Parathyroid adenoma (tissue), 2 donors: ENCODE results near the gene DYRK4.

Experiments
- H2AFZ ChIP-seq: fragments of 300-600 bp; sonication (generic); one replicate; pipeline ENCODE4 v1.7.0; 2017; ENCODE audit warnings: antibody characterized with exemption, mild to moderate bottlenecking
- H3K27ac ChIP-seq: fragments of 300-600 bp; sonication (generic); one replicate; pipeline ENCODE4 v1.7.0; 2017
- H3K27me3 ChIP-seq: fragments of 300-600 bp; sonication (generic); one replicate; pipeline ENCODE4 v1.7.0; 2017; ENCODE audit warnings: low read length; ENCODE audit not compliant: control insufficient read depth, insufficient read depth
- H3K36me3 ChIP-seq: fragments of 300-600 bp; sonication (generic); one replicate; pipeline ENCODE4 v1.7.0; 2017; ENCODE audit warnings: low read length; ENCODE audit not compliant: control insufficient read depth, insufficient read depth
- H3K4me1 ChIP-seq: fragments of 300-600 bp; sonication (generic); one replicate; pipeline ENCODE4 v1.7.0; 2017; ENCODE audit warnings: control low read depth
- H3K4me2 ChIP-seq: fragments of 300-600 bp; sonication (generic); one replicate; pipeline ENCODE4 v1.7.0; 2017; ENCODE audit warnings: low read length
- H3K4me3 ChIP-seq: fragments of 300-600 bp; sonication (generic); one replicate; pipeline ENCODE4 v1.7.0; 2017; ENCODE audit warnings: low read depth, low read length
- H3K79me2 ChIP-seq: fragments of 300-600 bp; sonication (generic); one replicate; pipeline ENCODE4 v1.7.0; 2017; ENCODE audit warnings: control low read depth
- H3K9ac ChIP-seq: fragments of 300-600 bp; sonication (generic); one replicate; pipeline ENCODE4 v1.7.0; 2017; ENCODE audit warnings: mild to moderate bottlenecking
- H3K9me3 ChIP-seq: fragments of 300-600 bp; sonication (generic); one replicate; pipeline ENCODE4 v1.7.0; 2017; ENCODE audit warnings: low read length; ENCODE audit not compliant: control insufficient read depth
- CTCF ChIP-seq: fragments of 300-600 bp; sonication (generic); IDR thresholded peaks from one replicate; pipeline ENCODE4 v1.7.0; 2017; ENCODE audit warnings: antibody characterized with exemption, mild to moderate bottlenecking
- donor health status: primary hyperparathyroidism.

Gene DYRK4

GRCh38 chr12:4539167-4539870, 22.7 kb upstream of the DYRK4 start:
- H3K4me1 ChIP-seq: peaks cover 3% of the 10 kb centered on the region
- H3K4me3 ChIP-seq: peak overlapping the region; percentile 94
- no peak overlapping the region for H3K27ac ChIP-seq
- H3K27me3 ChIP-seq: no peaks in the 10 kb centered on the region
- no peaks in the 10 kb centered on the region for H3K9me3 ChIP-seq
- H3K79me2 ChIP-seq: no peaks in the 10 kb centered on the region
- H2AFZ ChIP-seq: peak overlapping the region; percentile 83
- TF ChIP-seq CTCF: no peak
- no peaks in the 10 kb centered on the region for H3K36me3 ChIP-seq
- no peak overlapping the region for H3K9ac ChIP-seq
- H3K4me2 ChIP-seq: peak overlapping the region; percentile 97

- Histone ChIP-seq H2AFZ (no peak overlapping the region), H3K9ac (no peak overlapping the region), H3K27me3 (no peaks in the 10 kb centered on the region), H3K79me2 (no peaks in the 10 kb centered on the region), H3K36me3 (no peaks in the 10 kb centered on the region), H3K4me3 (no peak overlapping the region), H3K27ac (no peak overlapping the region), H3K9me3 (no peaks in the 10 kb centered on the region), H3K4me2 (no peak overlapping the region), H3K4me1 (peaks cover 3% of the 10 kb centered on the region)
- TF ChIP-seq CTCF: no peak
Measured at GRCh38 chr12:4540170-4540569, 21.8 kb upstream of the DYRK4 start.

- Histone ChIP-seq H2AFZ (no peak overlapping the region), H3K4me2 (no peak overlapping the region), H3K4me1 (peaks cover 3% of the 10 kb centered on the region), H3K79me2 (no peaks in the 10 kb centered on the region), H3K27ac (no peak overlapping the region), H3K9me3 (no peaks in the 10 kb centered on the region), H3K4me3 (no peak overlapping the region), H3K27me3 (no peaks in the 10 kb centered on the region), H3K9ac (no peak overlapping the region), H3K36me3 (no peaks in the 10 kb centered on the region)
- no peak for TF ChIP-seq CTCF
Measured at GRCh38 chr12:4540638-4541037, 21.4 kb upstream of the DYRK4 start.

GRCh38 chr12:4545195-4545594, 16.8 kb upstream of the DYRK4 start:
- Histone ChIP-seq H3K4me2 (no peak overlapping the region), H3K36me3 (no peaks in the 10 kb centered on the region), H2AFZ (no peak overlapping the region), H3K4me3 (no peak overlapping the region), H3K4me1 (no peaks in the 10 kb centered on the region), H3K27me3 (no peaks in the 10 kb centered on the region), H3K9me3 (no peaks in the 10 kb centered on the region), H3K9ac (no peak overlapping the region), H3K79me2 (no peaks in the 10 kb centered on the region), H3K27ac (no peak overlapping the region)
- no peak for TF ChIP-seq CTCF

GRCh38 chr12:4552191-4552590, 9.8 kb upstream of the DYRK4 start:
- no peak for TF ChIP-seq CTCF
- no peak overlapping the region for H3K27ac ChIP-seq
- no peaks in the 10 kb centered on the region for H3K36me3 ChIP-seq
- H3K79me2 ChIP-seq: no peaks in the 10 kb centered on the region
- no peak overlapping the region for H3K4me3 ChIP-seq
- H3K27me3 ChIP-seq: no peaks in the 10 kb centered on the region
- H3K9me3 ChIP-seq: no peaks in the 10 kb centered on the region
- no peaks in the 10 kb centered on the region for H3K4me1 ChIP-seq
- H2AFZ ChIP-seq: no peak overlapping the region
- no peak overlapping the region for H3K9ac ChIP-seq
- no peak overlapping the region for H3K4me2 ChIP-seq
